ENCODE data around the gene SLC5A11. TPM values are rescaled to one million over a fixed set of nuclear protein-coding genes. Genes with fewer than 3 reads are reported as not detected.

Gene SLC5A11
- total and polyA plus RNA-seq, 12 donors: 0.06 to 0.12 TPM; not detected in 10

DNA sequence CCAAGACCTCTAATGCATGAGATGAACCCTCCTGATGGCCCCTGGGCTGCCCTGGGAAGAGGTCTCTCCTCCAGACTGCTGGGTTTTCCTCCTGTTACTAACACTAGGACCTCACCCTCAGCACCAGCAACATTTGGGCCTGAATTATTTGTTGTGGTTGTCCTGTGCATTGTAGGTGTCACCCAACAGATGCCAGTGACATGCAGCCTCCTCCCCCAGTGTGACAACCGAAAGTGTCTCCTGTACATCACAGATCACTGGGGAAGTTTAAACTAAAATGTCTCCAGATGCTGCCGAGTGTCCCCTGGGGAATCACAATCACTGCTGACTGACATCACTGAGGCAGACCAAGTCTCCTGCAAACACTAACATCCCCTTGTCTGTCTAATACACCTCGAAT is 74.8 kb downstream of the SLC5A11 start:
- no peak for ATAC-seq
- intact Hi-C loops (cut with DNase I): loop anchor here in 1 of 10 donors (10.0 kb wide), 1 partner anchor 96 kb away; no protein-coding TSS in a partner anchor
- no peak for DNase-seq
- Histone ChIP-seq H3K4me3 (no peak overlapping the region), H3K27ac (no peak overlapping the region), H3K9me3 (no peaks in the 10 kb centered on the region), H3K36me3 (peaks cover 0 to 89% (median 48%) of the 10 kb centered on the region in 9 donors), H3K4me1 (no peaks in the 10 kb centered on the region), H3K27me3 (no peaks in the 10 kb centered on the region)
- TF ChIP-seq, protein P1, sequence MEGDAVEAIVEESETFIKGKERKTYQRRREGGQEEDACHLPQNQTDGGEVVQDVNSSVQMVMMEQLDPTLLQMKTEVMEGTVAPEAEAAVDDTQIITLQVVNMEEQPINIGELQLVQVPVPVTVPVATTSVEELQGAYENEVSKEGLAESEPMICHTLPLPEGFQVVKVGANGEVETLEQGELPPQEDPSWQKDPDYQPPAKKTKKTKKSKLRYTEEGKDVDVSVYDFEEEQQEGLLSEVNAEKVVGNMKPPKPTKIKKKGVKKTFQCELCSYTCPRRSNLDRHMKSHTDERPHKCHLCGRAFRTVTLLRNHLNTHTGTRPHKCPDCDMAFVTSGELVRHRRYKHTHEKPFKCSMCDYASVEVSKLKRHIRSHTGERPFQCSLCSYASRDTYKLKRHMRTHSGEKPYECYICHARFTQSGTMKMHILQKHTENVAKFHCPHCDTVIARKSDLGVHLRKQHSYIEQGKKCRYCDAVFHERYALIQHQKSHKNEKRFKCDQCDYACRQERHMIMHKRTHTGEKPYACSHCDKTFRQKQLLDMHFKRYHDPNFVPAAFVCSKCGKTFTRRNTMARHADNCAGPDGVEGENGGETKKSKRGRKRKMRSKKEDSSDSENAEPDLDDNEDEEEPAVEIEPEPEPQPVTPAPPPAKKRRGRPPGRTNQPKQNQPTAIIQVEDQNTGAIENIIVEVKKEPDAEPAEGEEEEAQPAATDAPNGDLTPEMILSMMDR (IDR thresholded peaks at IDR 0.05): no peak
- 88 to 94% methylated on average over 3 of the region's 3 CpGs for WGBS, 2 donors

DNA sequence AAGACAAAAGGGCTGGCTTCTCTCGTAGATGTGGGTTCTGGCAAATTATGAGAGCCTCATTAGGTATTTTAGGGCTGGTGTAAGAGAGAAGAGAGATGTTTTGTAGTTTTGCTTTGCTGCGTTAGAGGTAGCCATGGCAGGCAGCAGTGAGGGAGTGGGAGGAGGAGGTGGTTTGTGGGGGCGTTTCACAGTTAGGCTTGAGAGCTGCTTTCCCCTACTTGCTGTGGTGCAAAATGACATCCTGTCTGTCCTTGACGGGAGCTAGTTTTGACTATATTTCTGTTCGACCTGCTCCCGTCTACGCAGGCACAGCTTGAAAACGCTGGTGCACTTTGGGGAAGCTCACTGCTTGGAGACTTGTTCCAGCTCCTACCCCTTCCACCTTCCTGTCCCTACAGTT is 75.5 kb downstream of the SLC5A11 start:
- H3K9me3 ChIP-seq: no peaks in the 10 kb centered on the region
- TF ChIP-seq, protein P1 (IDR thresholded peaks at IDR 0.05): no peak
- DNase-seq (no peak), ATAC-seq (no peak)
- no peaks in the 10 kb centered on the region for H3K27me3 ChIP-seq
- H3K27ac ChIP-seq: no peak overlapping the region
- intact Hi-C loops (cut with DNase I): loop anchor here in 1 of 10 donors (10.0 kb wide), 1 partner anchor 96 kb away; no protein-coding TSS in a partner anchor
- peaks cover 0 to 95% (median 48%) of the 10 kb centered on the region in 9 donors for H3K36me3 ChIP-seq
- H3K4me3 ChIP-seq: no peak overlapping the region
- H3K4me1 ChIP-seq: no peaks in the 10 kb centered on the region
- WGBS, 2 donors: 93 to 95% methylated on average over 8 of the region's 8 CpGs

DNA sequence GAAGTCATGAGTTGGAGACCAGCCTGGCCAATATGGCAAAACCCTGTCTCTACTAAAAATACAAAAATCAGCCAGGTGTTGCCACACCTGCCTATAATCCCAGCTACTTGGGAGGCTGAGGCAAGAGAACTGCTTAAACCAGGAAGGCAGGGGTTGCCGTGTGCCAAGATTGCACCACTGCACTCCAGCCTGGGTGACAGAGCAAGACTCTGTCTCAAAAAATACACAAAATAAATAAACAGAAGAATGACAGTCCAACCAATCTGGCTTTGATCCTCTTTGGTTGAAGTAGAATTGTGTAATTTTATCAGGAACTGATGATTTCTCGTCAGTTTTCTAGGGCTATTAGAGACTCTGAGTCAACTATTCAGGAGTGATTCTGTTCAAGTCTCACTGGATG is 79.4 kb downstream of the SLC5A11 start:
- ATAC-seq: no peak

DNA sequence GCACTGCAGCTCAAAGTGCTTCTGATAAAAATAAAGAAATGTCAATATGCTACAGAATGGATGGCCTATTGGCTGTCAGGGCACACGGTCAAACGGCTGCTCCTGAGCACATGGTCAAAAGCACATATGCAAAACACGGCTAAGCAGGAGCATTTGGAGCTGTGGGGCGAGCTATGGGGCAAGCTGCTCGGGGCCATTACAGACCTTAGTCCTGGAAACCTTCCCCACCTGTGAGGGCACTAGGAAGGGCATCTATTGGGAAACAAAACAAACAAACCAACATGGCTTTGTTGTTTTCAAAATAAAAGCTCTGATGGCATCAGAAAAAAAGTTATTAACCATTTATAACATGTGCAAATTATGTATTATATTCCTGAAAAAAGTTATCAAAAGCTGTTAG is 83.6 kb downstream of the SLC5A11 start:
- Histone ChIP-seq H3K4me3 (no peak overlapping the region), H3K27ac (no peak overlapping the region), H3K4me1 (no peaks in the 10 kb centered on the region), H3K36me3 (peaks cover 0 to 100% (median 65%) of the 10 kb centered on the region in 9 donors), H3K9me3 (no peaks in the 10 kb centered on the region), H3K27me3 (no peaks in the 10 kb centered on the region)
- TF ChIP-seq, protein P1 (IDR thresholded peaks at IDR 0.05): no peak
- intact Hi-C loops (cut with DNase I): loop anchor here in 1 of 10 donors (10.0 kb wide), 1 partner anchor 105 kb away; no protein-coding TSS in a partner anchor
- ATAC-seq: no peak
- 85 to 88% methylated on average over 5 of the region's 5 CpGs for WGBS, 2 donors
- no peak for DNase-seq

More for the DNA sequence above, 79.4 kb downstream of the SLC5A11 start:
- H3K4me3 ChIP-seq: no peak overlapping the region
- WGBS, 2 donors: 81 to 82% methylated on average over 2 of the region's 2 CpGs
- intact Hi-C loops (cut with DNase I): loop anchor here in 1 of 10 donors (10.0 kb wide), 1 partner anchor 100 kb away; no protein-coding TSS in a partner anchor
- H3K36me3 ChIP-seq: peaks cover 0 to 100% (median 46%) of the 10 kb centered on the region in 9 donors
- H3K4me1 ChIP-seq: no peaks in the 10 kb centered on the region
- no peaks in the 10 kb centered on the region for H3K27me3 ChIP-seq
- H3K27ac ChIP-seq: no peak overlapping the region
- TF ChIP-seq, protein P1 (IDR thresholded peaks at IDR 0.05): no peak
- no peaks in the 10 kb centered on the region for H3K9me3 ChIP-seq
- no peak for DNase-seq

All from heart right ventricle (tissue), 16 donors.